ENCODE results near the gene SIVA1.

DNA sequence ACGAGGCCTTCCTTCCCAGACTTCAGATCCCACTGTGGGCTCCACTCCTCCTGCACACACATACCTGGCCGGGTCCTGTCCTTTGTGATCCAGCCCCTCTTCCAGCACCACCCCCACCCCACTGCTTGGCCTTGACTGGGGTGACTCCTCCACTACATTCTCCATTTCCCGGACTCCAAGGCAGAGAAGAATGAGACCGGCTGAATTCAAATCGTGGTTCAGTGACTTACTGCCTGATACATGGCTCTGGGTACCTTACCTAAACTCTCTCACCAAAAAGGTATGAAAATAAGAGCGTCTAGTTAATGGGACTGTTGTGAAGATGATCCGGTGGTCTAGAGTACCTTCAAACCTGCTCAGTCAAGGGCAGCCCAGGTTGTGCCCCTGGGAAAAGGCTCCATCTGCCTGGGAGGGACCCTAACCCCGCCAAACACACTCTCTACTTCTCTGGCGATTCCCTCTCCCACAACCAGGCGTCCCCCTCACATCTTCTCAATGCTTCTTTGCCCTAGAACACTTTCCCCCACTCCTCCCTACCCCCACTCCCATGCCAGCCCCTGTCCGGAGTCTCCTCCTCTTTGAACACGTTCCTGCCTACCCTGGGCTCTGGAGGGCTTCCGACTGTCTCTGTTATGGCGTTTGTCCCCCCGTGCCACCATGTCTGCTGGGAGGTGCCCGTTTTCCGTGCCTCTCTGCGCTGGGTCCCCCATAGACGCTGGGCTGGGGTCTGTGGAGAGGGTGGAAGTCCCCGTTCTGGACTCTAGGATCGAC is 46.5 kb downstream of the SIVA1 start:
- TF ChIP-seq, protein P1, sequence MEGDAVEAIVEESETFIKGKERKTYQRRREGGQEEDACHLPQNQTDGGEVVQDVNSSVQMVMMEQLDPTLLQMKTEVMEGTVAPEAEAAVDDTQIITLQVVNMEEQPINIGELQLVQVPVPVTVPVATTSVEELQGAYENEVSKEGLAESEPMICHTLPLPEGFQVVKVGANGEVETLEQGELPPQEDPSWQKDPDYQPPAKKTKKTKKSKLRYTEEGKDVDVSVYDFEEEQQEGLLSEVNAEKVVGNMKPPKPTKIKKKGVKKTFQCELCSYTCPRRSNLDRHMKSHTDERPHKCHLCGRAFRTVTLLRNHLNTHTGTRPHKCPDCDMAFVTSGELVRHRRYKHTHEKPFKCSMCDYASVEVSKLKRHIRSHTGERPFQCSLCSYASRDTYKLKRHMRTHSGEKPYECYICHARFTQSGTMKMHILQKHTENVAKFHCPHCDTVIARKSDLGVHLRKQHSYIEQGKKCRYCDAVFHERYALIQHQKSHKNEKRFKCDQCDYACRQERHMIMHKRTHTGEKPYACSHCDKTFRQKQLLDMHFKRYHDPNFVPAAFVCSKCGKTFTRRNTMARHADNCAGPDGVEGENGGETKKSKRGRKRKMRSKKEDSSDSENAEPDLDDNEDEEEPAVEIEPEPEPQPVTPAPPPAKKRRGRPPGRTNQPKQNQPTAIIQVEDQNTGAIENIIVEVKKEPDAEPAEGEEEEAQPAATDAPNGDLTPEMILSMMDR (conservative IDR thresholded peaks at IDR 0.05): no peak
- no peak for TF ChIP-seq EZH2 (IDR thresholded peaks at IDR 0.05; ENCODE audit: low read depth)
